ENCODE data around the gene XPR1. TPM values are rescaled to one million over a fixed set of nuclear protein-coding genes. Genes with fewer than 3 reads are reported as not detected.
"Not testable (repeated sequence)": the region's sequence is repeated elsewhere in the genome, so short reads cannot be mapped to it uniquely, and the experiment has no call there.

Gene XPR1
- total RNA-seq, 5 donors from 2014 or later (not counting 1 experiment from before 2014, with no cell fraction given), result 13.0 to 16.2 (median 14.7) TPM

- Mint-ChIP-seq H3K4me3 (no peak overlapping the region), H3K9me3 (no peaks in the 10 kb centered on the region), H3K4me1 (peaks cover 12 to 26% (median 17%) of the 10 kb centered on the region in 3 donors), H3K27ac (no peak overlapping the region), H3K27me3 (no peaks in the 10 kb centered on the region), H3K36me3 (peaks cover 24% of the 10 kb centered on the region)
- ChIA-PET CTCF (interaction anchor here (0.6 to 0.7 kb wide), 3 partner anchors 41 to 1269 kb away, joined by 3 read pairs; no protein-coding TSS in a partner anchor), POLR2A (no interaction called here)
- no peak for ATAC-seq (replicated peaks in 1 of 4)
- Histone ChIP-seq H3K27me3 (replicated peaks in 1 of 2; ENCODE audit: control insufficient read depth in 2 of 2, extremely low read depth in 1 of 2, insufficient read depth in 2 of 2, low read length in 1 of 2) (no peaks in the 10 kb centered on the region), H3K36me3 (ENCODE audit: control insufficient read depth in 2 of 2, extremely low read depth in 1 of 2, insufficient read depth in 1 of 2, low read length in 1 of 2) (peaks cover 5 to 7% of the 10 kb centered on the region in 2 donors), H3K4me3 (ENCODE audit: control insufficient read depth in 1 of 2, extremely low read depth in 1 of 2, low read length in 1 of 2) (no peak overlapping the region), H3K4me1 (ENCODE audit: control insufficient read depth in 1 of 2, extremely low read depth in 1 of 2, insufficient read depth in 2 of 2, low read length in 2 of 2) (no peaks in the 10 kb centered on the region), H3K27ac (ENCODE audit: low read length) (no peak overlapping the region), H3K9me3 (no peaks in the 10 kb centered on the region)
- no CpG with 5 or more reads among the region's 3 CpGs for WGBS (ENCODE audit: insufficient coverage)
- no peak for DNase-seq
Observed at GRCh38 chr1:180785291-180785690, 153.5 kb downstream of the XPR1 start.

GRCh38 chr1:180785887-180786286 lies 154.1 kb downstream of the XPR1 start:
- no peaks in the 10 kb centered on the region for H3K4me1 ChIP-seq (ENCODE audit: control insufficient read depth in 1 of 2, extremely low read depth in 1 of 2, insufficient read depth in 2 of 2, low read length in 2 of 2)
- DNase-seq (no peak), ATAC-seq (replicated peaks in 1 of 4) (no peak)
- Mint-ChIP-seq H3K4me3 (no peak overlapping the region), H3K9me3 (no peaks in the 10 kb centered on the region), H3K27ac (no peak overlapping the region), H3K36me3 (peaks cover 24% of the 10 kb centered on the region), H3K4me1 (peaks cover 8 to 25% (median 13%) of the 10 kb centered on the region in 3 donors), H3K27me3 (no peaks in the 10 kb centered on the region)
- no peak overlapping the region for H3K27ac ChIP-seq (ENCODE audit: low read length)
- H3K36me3 ChIP-seq (ENCODE audit: control insufficient read depth in 2 of 2, extremely low read depth in 1 of 2, insufficient read depth in 1 of 2, low read length in 1 of 2), result peaks cover 5 to 7% of the 10 kb centered on the region in 2 donors
- H3K4me3 ChIP-seq (ENCODE audit: control insufficient read depth in 1 of 2, extremely low read depth in 1 of 2, low read length in 1 of 2), result no peak overlapping the region
- no CpG with 5 or more reads among the region's 3 CpGs for WGBS (ENCODE audit: insufficient coverage)
- CTCF ChIA-PET, result interaction anchor here in 1 of 2 donors (0.6 to 0.7 kb wide), 2 partner anchors 298 to 1269 kb away, joined by 3 read pairs; no protein-coding TSS in a partner anchor
- POLR2A ChIA-PET, result no interaction called here
- no peaks in the 10 kb centered on the region for H3K9me3 ChIP-seq
- H3K27me3 ChIP-seq (replicated peaks in 1 of 2; ENCODE audit: control insufficient read depth in 2 of 2, extremely low read depth in 1 of 2, insufficient read depth in 2 of 2, low read length in 1 of 2), result no peaks in the 10 kb centered on the region

- no peak overlapping the region for H3K27ac ChIP-seq (ENCODE audit: low read length)
- Mint-ChIP-seq H3K9me3 (no peaks in the 10 kb centered on the region), H3K27me3 (no peaks in the 10 kb centered on the region), H3K36me3 (peaks cover 24% of the 10 kb centered on the region), H3K27ac (no peak overlapping the region), H3K4me1 (peaks cover 7 to 24% (median 13%) of the 10 kb centered on the region in 3 donors), H3K4me3 (no peak overlapping the region)
- H3K27me3 ChIP-seq (replicated peaks in 1 of 2; ENCODE audit: control insufficient read depth in 2 of 2, extremely low read depth in 1 of 2, insufficient read depth in 2 of 2, low read length in 1 of 2), result no peaks in the 10 kb centered on the region
- no peak for DNase-seq
- WGBS (ENCODE audit: insufficient coverage), result no CpG with 5 or more reads among the region's 1 CpG
- no peak overlapping the region for H3K4me3 ChIP-seq (ENCODE audit: control insufficient read depth in 1 of 2, extremely low read depth in 1 of 2, low read length in 1 of 2)
- peaks cover 5 to 7% of the 10 kb centered on the region in 2 donors for H3K36me3 ChIP-seq (ENCODE audit: control insufficient read depth in 2 of 2, extremely low read depth in 1 of 2, insufficient read depth in 1 of 2, low read length in 1 of 2)
- CTCF ChIA-PET, result no interaction called here
- no peaks in the 10 kb centered on the region for H3K4me1 ChIP-seq (ENCODE audit: control insufficient read depth in 1 of 2, extremely low read depth in 1 of 2, insufficient read depth in 2 of 2, low read length in 2 of 2)
- no peak for ATAC-seq (replicated peaks in 1 of 4)
- POLR2A ChIA-PET, result no interaction called here
- H3K9me3 ChIP-seq, result no peaks in the 10 kb centered on the region
Observed at GRCh38 chr1:180786624-180787023, 154.8 kb downstream of the XPR1 start.

- Histone ChIP-seq H3K4me3 (ENCODE audit: control insufficient read depth in 1 of 2, extremely low read depth in 1 of 2, low read length in 1 of 2) (no peak overlapping the region), H3K4me1 (ENCODE audit: control insufficient read depth in 1 of 2, extremely low read depth in 1 of 2, insufficient read depth in 2 of 2, low read length in 2 of 2) (no peaks in the 10 kb centered on the region), H3K27me3 (replicated peaks in 1 of 2; ENCODE audit: control insufficient read depth in 2 of 2, extremely low read depth in 1 of 2, insufficient read depth in 2 of 2, low read length in 1 of 2) (no peaks in the 10 kb centered on the region), H3K9me3 (no peaks in the 10 kb centered on the region), H3K27ac (ENCODE audit: low read length) (no peak overlapping the region), H3K36me3 (ENCODE audit: control insufficient read depth in 2 of 2, extremely low read depth in 1 of 2, insufficient read depth in 1 of 2, low read length in 1 of 2) (peaks cover 5 to 7% of the 10 kb centered on the region in 2 donors)
- no peaks in the 10 kb centered on the region for H3K27me3 Mint-ChIP-seq
- ChIA-PET POLR2A (interaction anchor here in 1 of 2 donors (0.7 to 0.8 kb wide), 2 partner anchors 31 to 189 kb away, joined by 3 to 5 read pairs; no protein-coding TSS in a partner anchor), CTCF (no interaction called here)
- H3K4me3 Mint-ChIP-seq, result no peak overlapping the region
- peaks cover 5 to 17% (median 11%) of the 10 kb centered on the region in 3 donors for H3K4me1 Mint-ChIP-seq
- DNase-seq (no peak), ATAC-seq (replicated peaks in 1 of 4) (no peak)
- no peaks in the 10 kb centered on the region for H3K9me3 Mint-ChIP-seq
- H3K27ac Mint-ChIP-seq, result no peak overlapping the region
- peaks cover 29% of the 10 kb centered on the region for H3K36me3 Mint-ChIP-seq
- WGBS (ENCODE audit: insufficient coverage), result 88% methylated on average over 2 of the region's 5 CpGs
Observed at GRCh38 chr1:180787628-180788307, 155.9 kb downstream of the XPR1 start.

- ChIA-PET CTCF (no interaction called here), POLR2A (interaction anchor here in 1 of 2 donors (0.6 kb wide), 1 partner anchor 74 kb away, joined by 3 read pairs; no protein-coding TSS in a partner anchor)
- H3K36me3 ChIP-seq (ENCODE audit: control insufficient read depth in 2 of 2, extremely low read depth in 1 of 2, insufficient read depth in 1 of 2, low read length in 1 of 2), result peaks cover 5 to 7% of the 10 kb centered on the region in 2 donors
- H3K4me3 Mint-ChIP-seq, result no peak overlapping the region
- H3K4me1 Mint-ChIP-seq, result peaks cover 10 to 17% (median 15%) of the 10 kb centered on the region in 3 donors
- no peak overlapping the region for H3K4me3 ChIP-seq (ENCODE audit: control insufficient read depth in 1 of 2, extremely low read depth in 1 of 2, low read length in 1 of 2)
- DNase-seq (no peak), ATAC-seq (replicated peaks in 1 of 4) (no peak)
- no peaks in the 10 kb centered on the region for H3K9me3 ChIP-seq
- no peak overlapping the region for H3K27ac ChIP-seq (ENCODE audit: low read length)
- no peaks in the 10 kb centered on the region for H3K27me3 ChIP-seq (replicated peaks in 1 of 2; ENCODE audit: control insufficient read depth in 2 of 2, extremely low read depth in 1 of 2, insufficient read depth in 2 of 2, low read length in 1 of 2)
- no peaks in the 10 kb centered on the region for H3K9me3 Mint-ChIP-seq
- no peak overlapping the region for H3K27ac Mint-ChIP-seq
- no peaks in the 10 kb centered on the region for H3K27me3 Mint-ChIP-seq
- no peaks in the 10 kb centered on the region for H3K4me1 ChIP-seq (ENCODE audit: control insufficient read depth in 1 of 2, extremely low read depth in 1 of 2, insufficient read depth in 2 of 2, low read length in 2 of 2)
- H3K36me3 Mint-ChIP-seq, result peaks cover 36% of the 10 kb centered on the region
Observed at GRCh38 chr1:180789460-180789859, 157.6 kb downstream of the XPR1 start.

GRCh38 chr1:180791152-180791551 lies 159.3 kb downstream of the XPR1 start:
- H3K27me3 Mint-ChIP-seq; H3K4me3 Mint-ChIP-seq; POLR2A ChIA-PET; H3K4me1 ChIP-seq (ENCODE audit: control insufficient read depth in 1 of 2, extremely low read depth in 1 of 2, insufficient read depth in 2 of 2, low read length in 2 of 2); ATAC-seq (replicated peaks in 1 of 4); H3K27ac Mint-ChIP-seq; DNase-seq; H3K36me3 ChIP-seq (ENCODE audit: control insufficient read depth in 2 of 2, extremely low read depth in 1 of 2, insufficient read depth in 1 of 2, low read length in 1 of 2); H3K9me3 ChIP-seq; H3K9me3 Mint-ChIP-seq; H3K27ac ChIP-seq (ENCODE audit: low read length); H3K4me3 ChIP-seq (ENCODE audit: control insufficient read depth in 1 of 2, extremely low read depth in 1 of 2, low read length in 1 of 2); H3K27me3 ChIP-seq (replicated peaks in 1 of 2; ENCODE audit: control insufficient read depth in 2 of 2, extremely low read depth in 1 of 2, insufficient read depth in 2 of 2, low read length in 1 of 2); CTCF ChIA-PET: not testable (repeated sequence)
- H3K4me1 Mint-ChIP-seq, result peaks cover 11 to 18% (median 17%) of the 10 kb centered on the region in 3 donors
- peaks cover 39% of the 10 kb centered on the region for H3K36me3 Mint-ChIP-seq
- no CpG with 5 or more reads among the region's 2 CpGs for WGBS (ENCODE audit: insufficient coverage)

Measured in T-cell (primary cell).